ENCODE measurements around the gene ZBTB25. TPM values are rescaled to one million over a fixed set of nuclear protein-coding genes. Genes with fewer than 3 reads are reported as not detected.

The ZBTB25 gene
- total RNA-seq, 1 donor from 2014 or later = 14.1 TPM

GRCh38 chr14:64464651-64465050 is 39.0 kb downstream of the ZBTB25 start:
- no peak for DNase-seq (ENCODE audit: low read depth, low spot score)
- H3K4me3 Mint-ChIP-seq = peak overlapping the region; percentile 89

GRCh38 chr14:64463873-64464272 is 39.8 kb downstream of the ZBTB25 start:
- DNase-seq (ENCODE audit: low read depth, low spot score) = no peak
- Mint-ChIP-seq H3K27me3 (ENCODE audit: low read depth) (peaks cover 21% of the 10 kb centered on the region), H3K9me3 (no peaks in the 10 kb centered on the region), H3K27ac (ENCODE audit: unreplicated experiment) (no peak overlapping the region), H3K4me3 (peak overlapping the region; percentile 89), H3K4me1 (peaks cover 10% of the 10 kb centered on the region), H3K36me3 (ENCODE audit: low read depth) (no peaks in the 10 kb centered on the region)
- TF ChIP-seq CTCF (conservative IDR thresholded peaks at IDR 0.05) = no peak

More at GRCh38 chr14:64464651-64465050, 39.0 kb downstream of the ZBTB25 start:
- H3K4me1 Mint-ChIP-seq = peaks cover 10% of the 10 kb centered on the region
- TF ChIP-seq CTCF (conservative IDR thresholded peaks at IDR 0.05) = no peak
- H3K36me3 Mint-ChIP-seq (ENCODE audit: low read depth) = peaks cover 1% of the 10 kb centered on the region
- peaks cover 21% of the 10 kb centered on the region for H3K27me3 Mint-ChIP-seq (ENCODE audit: low read depth)
- H3K27ac Mint-ChIP-seq (ENCODE audit: unreplicated experiment) = no peak overlapping the region
- H3K9me3 Mint-ChIP-seq = no peaks in the 10 kb centered on the region

- peaks cover 10% of the 10 kb centered on the region for H3K4me1 Mint-ChIP-seq
- H3K9me3 Mint-ChIP-seq = no peaks in the 10 kb centered on the region
- H3K27me3 Mint-ChIP-seq (ENCODE audit: low read depth) = peaks cover 21% of the 10 kb centered on the region
- peak overlapping the region; percentile 69 for H3K4me3 Mint-ChIP-seq
- H3K36me3 Mint-ChIP-seq (ENCODE audit: low read depth) = no peaks in the 10 kb centered on the region
- H3K27ac Mint-ChIP-seq (ENCODE audit: unreplicated experiment) = no peak overlapping the region
- no peak for TF ChIP-seq CTCF (conservative IDR thresholded peaks at IDR 0.05)
- DNase-seq (ENCODE audit: low read depth, low spot score) = no peak
Observed at GRCh38 chr14:64463195-64463594, 40.4 kb downstream of the ZBTB25 start.

GRCh38 chr14:64461221-64461620 is 42.4 kb downstream of the ZBTB25 start:
- Mint-ChIP-seq H3K27me3 (ENCODE audit: low read depth) (peaks cover 14% of the 10 kb centered on the region), H3K27ac (ENCODE audit: unreplicated experiment) (no peak overlapping the region), H3K4me3 (no peak overlapping the region), H3K9me3 (no peaks in the 10 kb centered on the region), H3K4me1 (peaks cover 10% of the 10 kb centered on the region), H3K36me3 (ENCODE audit: low read depth) (peaks cover 2% of the 10 kb centered on the region)
- no peak for DNase-seq (ENCODE audit: low read depth, low spot score)
- TF ChIP-seq CTCF (conservative IDR thresholded peaks at IDR 0.05) = no peak

GRCh38 chr14:64459405-64460136 is 44.1 kb downstream of the ZBTB25 start:
- no peaks in the 10 kb centered on the region for H3K9me3 Mint-ChIP-seq
- DNase-seq (ENCODE audit: low read depth, low spot score) = no peak
- no peak overlapping the region for H3K27ac Mint-ChIP-seq (ENCODE audit: unreplicated experiment)
- H3K4me1 Mint-ChIP-seq = no peaks in the 10 kb centered on the region
- H3K36me3 Mint-ChIP-seq (ENCODE audit: low read depth) = peaks cover 2% of the 10 kb centered on the region
- no peak overlapping the region for H3K4me3 Mint-ChIP-seq
- no peak for TF ChIP-seq CTCF (conservative IDR thresholded peaks at IDR 0.05)
- peaks cover 4% of the 10 kb centered on the region for H3K27me3 Mint-ChIP-seq (ENCODE audit: low read depth)

All from neural crest cell (in vitro differentiated cells).